ENCODE measurements around the gene CHMP4A. TPM values are rescaled to one million over a fixed set of nuclear protein-coding genes. Genes with fewer than 3 reads are reported as not detected.

The CHMP4A gene
- total RNA-seq, 1 donor: 90.8 TPM

GRCh38 chr14:24171422-24172260 is 41.6 kb downstream of the CHMP4A start, which contains the start of gene REC8:
Gene REC8 (plus strand): TSS chr14:24172080. CDS start chr14:24172553, 473 bp downstream.
- H3K27me3 ChIP-seq (ENCODE audit: insufficient read depth, low read length): no peaks in the 10 kb centered on the region
- no peaks in the 10 kb centered on the region for H3K9me3 ChIP-seq (ENCODE audit: low read depth, low read length)
- H3K4me3 ChIP-seq (ENCODE audit: low read length): peak within 1 kb of the TSS; percentile 26
- peaks cover 36% of the 10 kb centered on the region for H3K4me1 ChIP-seq (ENCODE audit: insufficient read depth, low read length)

GRCh38 chr14:24167469-24168114 is 45.7 kb downstream of the CHMP4A start:
- no peaks in the 10 kb centered on the region for H3K27me3 ChIP-seq (ENCODE audit: insufficient read depth, low read length)
- peaks cover 76% of the 10 kb centered on the region for H3K4me1 ChIP-seq (ENCODE audit: insufficient read depth, low read length)
- no peaks in the 10 kb centered on the region for H3K9me3 ChIP-seq (ENCODE audit: low read depth, low read length)
- H3K4me3 ChIP-seq (ENCODE audit: low read length): no peak overlapping the region

- Histone ChIP-seq H3K4me3 (ENCODE audit: low read length) (no peak overlapping the region), H3K4me1 (ENCODE audit: insufficient read depth, low read length) (peaks cover 67% of the 10 kb centered on the region), H3K27me3 (ENCODE audit: insufficient read depth, low read length) (no peaks in the 10 kb centered on the region), H3K9me3 (ENCODE audit: low read depth, low read length) (no peaks in the 10 kb centered on the region)
Observed at GRCh38 chr14:24165785-24166184, 47.5 kb downstream of the CHMP4A start.

GRCh38 chr14:24164518-24164991 is 48.7 kb downstream of the CHMP4A start:
- Histone ChIP-seq H3K4me3 (ENCODE audit: low read length) (no peak overlapping the region), H3K9me3 (ENCODE audit: low read depth, low read length) (no peaks in the 10 kb centered on the region), H3K27me3 (ENCODE audit: insufficient read depth, low read length) (no peaks in the 10 kb centered on the region), H3K4me1 (ENCODE audit: insufficient read depth, low read length) (peaks cover 69% of the 10 kb centered on the region)

- no peaks in the 10 kb centered on the region for H3K27me3 ChIP-seq (ENCODE audit: insufficient read depth, low read length)
- no peaks in the 10 kb centered on the region for H3K9me3 ChIP-seq (ENCODE audit: low read depth, low read length)
- peaks cover 64% of the 10 kb centered on the region for H3K4me1 ChIP-seq (ENCODE audit: insufficient read depth, low read length)
- peak overlapping the region; percentile 76 for H3K4me3 ChIP-seq (ENCODE audit: low read length)
Observed at GRCh38 chr14:24162093-24162492, 51.2 kb downstream of the CHMP4A start.

GRCh38 chr14:24160850-24161804 is 52.2 kb downstream of the CHMP4A start, which contains the start of gene IRF9:
Gene IRF9 (plus strand): TSS chr14:24161265. CDS start chr14:24162145, 880 bp downstream.
- no peaks in the 10 kb centered on the region for H3K9me3 ChIP-seq (ENCODE audit: low read depth, low read length)
- H3K4me1 ChIP-seq (ENCODE audit: insufficient read depth, low read length): peaks cover 55% of the 10 kb centered on the region
- peak within 1 kb of the TSS; percentile 76 for H3K4me3 ChIP-seq (ENCODE audit: low read length)
- H3K27me3 ChIP-seq (ENCODE audit: insufficient read depth, low read length): no peaks in the 10 kb centered on the region

GRCh38 chr14:24160499-24160849 is 52.8 kb downstream of the CHMP4A start:
- Histone ChIP-seq H3K27me3 (ENCODE audit: insufficient read depth, low read length) (no peaks in the 10 kb centered on the region), H3K9me3 (ENCODE audit: low read depth, low read length) (no peaks in the 10 kb centered on the region), H3K4me1 (ENCODE audit: insufficient read depth, low read length) (peaks cover 49% of the 10 kb centered on the region), H3K4me3 (ENCODE audit: low read length) (no peak overlapping the region)

- H3K4me1 ChIP-seq (ENCODE audit: insufficient read depth, low read length): peaks cover 43% of the 10 kb centered on the region
- no peaks in the 10 kb centered on the region for H3K27me3 ChIP-seq (ENCODE audit: insufficient read depth, low read length)
- no peaks in the 10 kb centered on the region for H3K9me3 ChIP-seq (ENCODE audit: low read depth, low read length)
- H3K4me3 ChIP-seq (ENCODE audit: low read length): no peak overlapping the region
Observed at GRCh38 chr14:24159777-24160498, 53.4 kb downstream of the CHMP4A start.

Other genes with a start within 250 kb of the CHMP4A start
- gene DHRS4L2, start 224.6 kb downstream of the CHMP4A start, total RNA-seq: 5.6 TPM
- gene CARMIL3, start 161.5 kb downstream of the CHMP4A start, total RNA-seq: 0.52 TPM
- gene CPNE6, start 141.9 kb downstream of the CHMP4A start, total RNA-seq: not detected
- 4.6 TPM for gene PCK2, start 119.2 kb downstream of the CHMP4A start, total RNA-seq
- 59.1 TPM for gene DCAF11, start 98.7 kb downstream of the CHMP4A start, total RNA-seq
- gene NRL, start 98.5 kb downstream of the CHMP4A start, total RNA-seq: 1.2 TPM
- 0.42 TPM for gene FITM1, start 82.8 kb downstream of the CHMP4A start, total RNA-seq
- 218 TPM for gene PSME1, start 77.3 kb downstream of the CHMP4A start, total RNA-seq
- gene EMC9, start 71.9 kb downstream of the CHMP4A start, total RNA-seq: 4.1 TPM
- 78.9 TPM for gene PSME2, start 66.9 kb downstream of the CHMP4A start, total RNA-seq
- 38.4 TPM for gene RNF31, start 66.0 kb downstream of the CHMP4A start, total RNA-seq
- 126 TPM for gene IRF9, start 52.2 kb downstream of the CHMP4A start, total RNA-seq
- 22.7 TPM for gene REC8, start 41.4 kb downstream of the CHMP4A start, total RNA-seq
- 13.3 TPM for gene IPO4, start 24.7 kb downstream of the CHMP4A start, total RNA-seq
- gene TM9SF1, start 18.0 kb downstream of the CHMP4A start, total RNA-seq: 13.6 TPM
- 0.31 TPM for gene TSSK4, start 7.8 kb downstream of the CHMP4A start, total RNA-seq
- gene MDP1, start 2.6 kb upstream of the CHMP4A start, total RNA-seq: 4.5 TPM
- gene NEDD8, start 18.9 kb upstream of the CHMP4A start, total RNA-seq: 51.2 TPM
- gene GMPR2, start 19.4 kb upstream of the CHMP4A start, total RNA-seq: 31.1 TPM
- 70.7 TPM for gene TINF2, start 29.1 kb upstream of the CHMP4A start, total RNA-seq
- 4.2 TPM for gene TGM1, start 49.7 kb upstream of the CHMP4A start, total RNA-seq
- gene RABGGTA, start 58.1 kb upstream of the CHMP4A start, total RNA-seq: 25.1 TPM
- gene DHRS1, start 86.3 kb upstream of the CHMP4A start, total RNA-seq: 10.4 TPM
- 11.2 TPM for gene NOP9, start 86.4 kb upstream of the CHMP4A start, total RNA-seq
- gene CIDEB, start 94.5 kb upstream of the CHMP4A start, total RNA-seq: 14.4 TPM
- 12.6 TPM for gene LTB4R2, start 96.7 kb upstream of the CHMP4A start, total RNA-seq
- gene LTB4R, start 98.0 kb upstream of the CHMP4A start, total RNA-seq: 12.5 TPM
- 2.3 TPM for gene ADCY4, start 121.6 kb upstream of the CHMP4A start, total RNA-seq
- gene RIPK3, start 126.5 kb upstream of the CHMP4A start, total RNA-seq: 9.9 TPM
- 0.10 TPM for gene NFATC4, start 154.7 kb upstream of the CHMP4A start, total RNA-seq
- under 0.01 TPM for gene NYNRIN, start 185.5 kb upstream of the CHMP4A start, total RNA-seq
- 0.84 TPM for gene CBLN3, start 216.2 kb upstream of the CHMP4A start, total RNA-seq
- 148 TPM for gene KHNYN, start 216.5 kb upstream of the CHMP4A start, total RNA-seq
- gene SDR39U1, start 229.3 kb upstream of the CHMP4A start, total RNA-seq: 21.6 TPM